Skeletal muscle cell (primary cell): ENCODE data around the gene TOMM20L.
"Not testable (repeated sequence)": the region's sequence is repeated elsewhere in the genome, so short reads cannot be mapped to it uniquely, and the experiment has no call there.

Source experiments
- DNase-seq: peaks from one replicate; pipeline ENCODE4 v3.0.0-alpha.2; 2010; ENCODE audit warnings: low read depth
- H3K4me3 ChIP-seq: 2 replicates; pipeline ENCODE4 v1.5.1; 2011; ENCODE audit warnings: low read depth, mild to moderate bottlenecking, control low read depth, low read length, moderate library complexity

The TOMM20L gene

DNA sequence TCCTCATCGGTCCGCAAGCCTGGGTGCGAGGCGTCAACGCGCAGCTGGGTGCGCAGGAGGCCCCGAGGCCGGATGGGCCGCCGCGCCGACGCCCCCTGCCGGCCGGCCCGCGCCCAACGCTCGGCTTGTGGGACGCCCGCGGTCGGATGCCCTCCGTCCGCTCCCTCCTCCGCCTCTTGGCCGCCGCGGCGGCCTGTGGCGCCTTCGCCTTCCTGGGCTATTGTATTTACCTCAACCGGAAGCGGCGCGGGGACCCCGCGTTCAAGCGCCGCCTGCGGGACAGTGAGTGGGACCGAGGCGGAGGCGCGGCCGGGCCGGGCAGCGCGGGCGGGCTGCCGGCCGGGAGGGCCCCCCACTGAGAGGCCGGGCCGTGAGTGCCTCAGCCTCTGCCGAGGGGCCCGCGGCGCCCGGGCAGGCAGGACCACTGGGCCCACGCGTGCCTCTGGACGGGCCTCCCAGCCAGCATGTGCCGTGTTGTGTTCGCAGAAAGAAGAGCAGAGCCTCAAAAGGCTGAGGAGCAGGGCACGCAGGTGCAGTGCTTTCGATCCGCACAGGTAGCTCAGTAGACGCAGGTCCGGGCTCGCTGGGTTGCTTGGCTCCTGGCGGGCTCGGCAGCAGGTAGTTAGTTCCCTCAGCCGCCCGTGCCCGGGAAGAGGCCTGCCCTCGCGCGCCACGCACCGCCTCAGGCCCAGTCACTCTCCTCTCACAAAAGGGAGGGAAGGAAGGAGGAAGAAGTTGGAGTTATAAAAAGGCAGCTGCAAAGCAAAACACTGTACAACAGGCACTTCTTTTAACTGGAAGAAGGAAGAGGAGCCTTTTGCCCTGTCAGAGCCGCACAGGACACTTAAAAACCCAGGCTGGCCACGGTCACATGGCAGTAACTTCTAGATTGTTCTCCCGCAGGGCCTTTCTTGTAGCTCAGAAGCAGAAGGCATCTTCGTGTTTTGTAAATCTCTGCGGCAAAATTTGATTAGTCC is at the start of gene TOMM20L:
Gene TOMM20L, plus strand, starts transcription at position 119 of the 977 bp plus-strand sequence. Its CDS starts 28 bp downstream, at position 147.
- H3K4me3 ChIP-seq = peak within 1 kb of the TSS; percentile 44
- DNase-seq = no peak

DNA sequence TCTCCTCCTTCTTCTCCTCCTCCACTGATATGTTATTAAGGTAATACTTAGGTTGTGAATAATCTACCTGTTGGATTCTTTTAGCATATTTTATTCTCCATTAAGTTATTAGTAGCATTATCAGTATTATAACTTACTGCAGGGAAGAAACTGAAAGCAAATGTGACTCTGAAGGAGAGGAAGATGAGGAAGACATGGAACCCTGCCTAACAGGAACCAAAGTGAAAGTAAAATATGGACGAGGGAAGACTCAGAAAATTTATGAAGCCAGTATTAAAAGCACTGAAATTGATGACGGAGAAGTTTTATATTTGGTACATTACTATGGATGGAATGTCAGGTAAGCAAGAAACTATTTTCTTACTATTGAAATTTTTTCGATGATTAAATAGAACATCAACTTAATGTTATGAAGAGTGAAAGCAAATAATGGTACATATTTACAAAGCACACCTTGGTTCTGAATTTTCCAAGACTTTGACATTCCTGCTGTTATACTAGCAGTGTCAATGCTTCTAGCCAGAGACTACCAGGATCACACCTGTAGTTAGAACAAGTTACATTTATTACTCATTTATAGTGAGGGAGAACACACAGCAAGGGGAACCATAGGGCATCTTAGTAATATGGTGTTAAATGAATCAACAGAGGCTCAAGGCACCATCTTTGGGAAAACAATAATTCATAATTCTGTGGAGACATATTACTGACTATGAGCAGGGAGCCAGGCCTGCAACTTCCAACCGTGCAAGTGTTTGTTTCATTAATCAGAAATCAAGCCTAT is 42.0 kb upstream of the TOMM20L start:
- no peak overlapping the region for H3K4me3 ChIP-seq
- DNase-seq = no peak

DNA sequence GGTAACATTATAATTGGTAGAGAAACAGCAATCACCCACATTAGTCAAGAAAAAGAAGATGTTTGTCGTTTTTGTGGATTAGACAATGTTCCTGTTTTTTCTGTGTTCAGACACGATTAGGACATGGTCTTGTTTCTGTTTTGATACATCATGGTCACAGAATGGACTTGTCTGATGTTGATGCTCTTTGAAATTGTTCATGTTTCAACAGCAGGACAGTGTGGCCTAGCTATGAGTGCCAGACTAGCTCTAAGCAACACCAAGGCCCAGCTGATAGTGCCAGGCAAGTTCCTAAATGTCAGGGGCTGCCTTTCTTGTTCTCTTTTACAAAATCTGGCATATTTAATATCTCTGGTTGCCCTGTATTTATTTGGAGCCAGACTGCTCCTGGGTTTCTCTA is 40.9 kb upstream of the TOMM20L start:
- no peak overlapping the region for H3K4me3 ChIP-seq
- no peak for DNase-seq

DNA sequence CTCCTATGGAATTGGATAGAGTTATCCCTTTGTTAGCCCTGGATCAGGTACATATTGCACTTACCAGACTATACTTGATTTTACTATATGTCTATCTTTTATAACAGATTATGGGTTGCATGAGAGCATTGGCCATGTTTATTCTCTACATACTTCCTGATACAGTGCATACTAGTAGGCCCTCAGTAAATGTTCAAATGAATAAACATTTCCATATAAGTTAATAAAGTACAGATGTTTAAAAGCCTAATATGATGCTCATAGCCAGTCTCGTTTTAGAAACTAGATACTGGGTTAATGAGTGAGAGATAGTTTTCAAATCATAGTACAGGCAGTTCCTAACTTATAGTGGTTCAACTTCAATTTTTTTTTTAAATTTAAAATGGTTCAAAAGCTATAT is 39.5 kb upstream of the TOMM20L start:
- DNase-seq = no peak
- H3K4me3 ChIP-seq = no peak overlapping the region

DNA sequence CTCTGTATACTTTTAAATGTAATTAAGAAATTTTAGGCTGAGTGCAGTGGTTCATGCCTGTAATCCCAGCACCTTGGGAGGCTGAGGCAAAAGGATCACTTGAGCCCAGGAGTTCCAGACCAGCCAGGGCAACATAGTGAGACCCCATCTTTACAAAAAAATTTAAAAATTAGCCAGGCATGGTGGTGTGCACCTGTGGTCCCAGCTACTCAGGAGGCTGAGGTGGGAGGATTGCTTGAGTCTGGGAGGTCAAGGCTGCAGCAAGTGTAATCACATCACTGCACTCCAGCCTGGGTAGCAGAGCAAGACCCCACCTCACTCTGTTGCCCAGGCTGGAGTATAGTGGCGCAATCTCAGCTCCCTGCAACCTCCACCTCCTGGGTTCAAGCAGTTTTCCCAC is 33.5 kb upstream of the TOMM20L start:
- not testable (repeated sequence) for DNase-seq, H3K4me3 ChIP-seq

DNA sequence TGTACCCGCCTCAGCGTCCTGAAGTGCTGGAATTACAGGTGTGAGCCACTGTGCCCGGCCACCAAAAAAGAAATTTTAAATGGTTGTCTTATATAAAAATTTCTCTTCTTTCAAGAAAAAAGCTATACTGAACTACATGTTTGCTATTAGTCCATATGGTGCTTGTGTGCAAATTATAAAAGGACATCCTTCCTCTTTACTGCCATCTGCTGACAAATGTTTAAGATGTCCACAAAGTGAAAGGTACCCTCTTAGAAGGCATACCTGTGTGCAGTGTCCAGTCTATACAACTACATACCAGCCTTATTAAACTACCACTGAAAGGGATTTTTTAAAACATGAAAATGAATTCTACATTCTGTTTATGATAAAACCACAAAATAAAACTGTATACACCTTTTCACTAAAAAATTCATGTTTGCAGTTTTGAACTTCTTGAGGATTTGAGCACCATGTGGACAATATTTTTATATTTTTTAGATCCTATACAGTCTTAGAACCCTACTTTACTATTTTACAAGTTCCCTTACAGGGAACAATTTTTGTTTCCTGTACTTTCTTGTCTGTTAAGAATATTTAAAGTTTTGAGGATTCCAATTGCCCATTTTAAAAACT is 32.8 kb upstream of the TOMM20L start:
- H3K4me3 ChIP-seq = no peak overlapping the region
- no peak for DNase-seq

DNA sequence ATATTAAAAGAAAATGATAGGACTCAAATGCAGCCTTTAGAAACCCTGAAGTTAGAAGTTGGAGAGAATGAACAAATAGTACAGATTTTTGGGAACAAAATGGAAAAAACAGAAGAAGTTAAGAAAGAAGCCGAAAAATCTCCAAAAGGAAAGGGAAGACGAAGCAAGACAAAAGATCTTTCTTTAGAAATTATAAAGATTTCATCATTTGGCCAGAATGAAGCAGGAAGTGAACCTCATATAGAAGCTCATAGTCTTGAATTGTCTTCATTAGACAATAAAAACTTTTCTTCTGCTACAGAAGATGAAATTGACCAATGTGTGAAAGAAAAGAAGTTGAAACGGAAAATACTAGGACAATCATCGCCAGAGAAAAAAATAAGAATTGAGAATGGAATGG is 31.4 kb upstream of the TOMM20L start:
- no peak for DNase-seq
- no peak overlapping the region for H3K4me3 ChIP-seq

DNA sequence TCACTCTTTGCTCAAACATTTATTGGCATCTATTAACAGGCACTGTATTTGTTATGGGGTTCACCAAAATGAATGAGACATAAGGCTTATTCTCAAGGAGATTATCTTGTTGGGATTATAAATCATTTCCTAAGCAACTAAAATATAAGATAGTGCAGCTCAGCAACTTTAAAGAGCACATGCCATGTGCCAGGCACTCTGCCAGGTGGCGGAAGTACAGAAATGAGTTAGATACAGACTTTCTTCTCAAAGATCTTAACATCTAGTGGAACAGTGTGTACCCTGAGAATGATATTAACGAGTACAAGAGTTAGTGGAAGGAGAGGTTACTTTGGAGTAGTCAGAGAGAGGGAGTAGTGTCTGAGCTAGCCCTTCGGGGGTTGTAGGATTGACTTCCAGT is 28.4 kb upstream of the TOMM20L start:
- no peak for DNase-seq
- H3K4me3 ChIP-seq = no peak overlapping the region

DNA sequence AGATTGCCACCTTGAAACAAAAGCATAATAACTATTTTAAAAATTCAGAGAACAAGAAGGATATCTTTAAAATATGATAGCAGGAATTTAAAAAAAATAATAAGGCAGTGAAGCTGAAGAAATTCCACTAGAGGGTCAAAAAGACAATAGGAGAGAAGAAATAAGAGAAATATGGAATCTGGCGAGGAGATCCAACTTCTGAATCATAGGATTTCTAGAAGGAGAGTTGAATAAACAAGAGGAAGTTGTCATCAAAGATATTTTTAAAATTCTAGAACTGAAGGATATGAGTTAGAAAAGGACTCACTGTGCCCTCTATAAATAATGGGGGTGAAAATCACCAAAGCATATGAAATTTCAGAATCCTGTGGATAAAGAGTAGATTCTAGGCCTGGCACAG is 26.8 kb upstream of the TOMM20L start:
- no peak overlapping the region for H3K4me3 ChIP-seq
- DNase-seq = no peak

DNA sequence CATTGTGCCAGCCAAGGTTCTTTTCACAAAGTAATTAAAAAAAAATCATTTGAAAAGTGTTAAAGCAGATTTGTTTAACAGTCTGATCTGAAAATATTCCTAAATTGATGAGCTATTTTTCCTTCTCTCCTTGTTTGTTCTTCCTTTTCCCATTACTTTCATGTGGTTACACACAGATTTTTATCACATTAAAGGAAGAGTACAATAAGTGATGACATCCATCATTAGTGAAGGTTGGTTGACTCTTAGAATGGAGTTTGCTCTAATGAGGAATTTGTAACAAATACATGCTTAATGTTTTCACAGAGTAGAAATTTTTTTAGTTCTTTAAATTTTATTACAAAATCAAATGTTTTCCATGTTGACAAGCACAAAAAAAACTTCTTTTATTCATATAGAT is 18.9 kb upstream of the TOMM20L start:
- no peak for DNase-seq
- no peak overlapping the region for H3K4me3 ChIP-seq

DNA sequence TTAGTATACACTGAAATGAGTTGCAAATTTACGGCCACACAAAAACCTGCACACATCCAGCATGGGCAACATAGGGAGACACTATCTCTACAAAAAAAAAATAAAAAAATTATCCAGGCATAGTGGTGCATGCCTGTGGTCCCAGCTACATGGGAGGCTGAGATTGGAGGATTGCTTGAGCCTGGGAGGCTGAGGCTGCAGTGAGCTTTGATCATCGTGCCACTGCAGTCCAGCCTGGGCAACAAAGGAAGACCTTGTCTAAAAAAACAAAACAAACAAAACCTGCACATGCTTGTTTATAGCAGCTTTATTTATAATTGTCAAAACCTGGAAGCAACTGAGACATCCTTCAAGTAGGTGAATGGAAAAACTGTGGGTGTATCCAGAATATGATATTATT is 4.9 kb upstream of the TOMM20L start:
- H3K4me3 ChIP-seq = no peak overlapping the region
- no peak for DNase-seq

DNA sequence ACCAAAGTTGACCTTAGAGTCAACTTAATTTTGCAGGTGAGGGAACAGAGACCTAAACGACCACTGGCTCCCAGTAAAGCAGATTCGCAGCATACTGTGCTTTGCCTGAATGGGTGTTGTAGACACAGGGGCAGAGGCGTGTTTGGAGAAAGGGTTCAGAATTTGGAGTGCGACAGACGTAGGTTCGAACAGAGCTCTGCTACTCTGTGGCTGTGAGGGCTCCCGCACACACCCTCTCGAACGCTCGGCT is 243 bp upstream of the TOMM20L start:
- H3K4me3 ChIP-seq = peak overlapping the region; percentile 44
- no peak for DNase-seq

DNA sequence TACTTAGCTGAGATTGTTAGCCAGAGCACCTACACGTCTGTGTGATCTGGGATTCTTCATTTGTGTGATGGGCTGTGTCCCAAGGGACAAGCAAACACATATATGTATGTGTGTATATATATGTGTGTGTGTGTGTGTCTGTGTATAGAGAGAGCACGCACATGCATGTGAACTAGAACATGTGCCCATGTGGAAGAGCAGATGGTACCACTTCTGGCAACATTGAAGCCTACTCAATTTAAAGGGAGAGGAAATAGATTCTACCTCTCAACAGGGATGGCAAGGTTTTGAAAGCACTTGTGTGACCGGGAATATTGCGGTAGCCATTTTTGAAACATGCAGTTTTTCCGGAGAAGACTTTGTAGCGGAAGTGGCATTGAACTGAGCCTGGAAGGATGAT is 1.4 kb downstream of the TOMM20L start:
- H3K4me3 ChIP-seq = no peak overlapping the region
- DNase-seq = no peak

DNA sequence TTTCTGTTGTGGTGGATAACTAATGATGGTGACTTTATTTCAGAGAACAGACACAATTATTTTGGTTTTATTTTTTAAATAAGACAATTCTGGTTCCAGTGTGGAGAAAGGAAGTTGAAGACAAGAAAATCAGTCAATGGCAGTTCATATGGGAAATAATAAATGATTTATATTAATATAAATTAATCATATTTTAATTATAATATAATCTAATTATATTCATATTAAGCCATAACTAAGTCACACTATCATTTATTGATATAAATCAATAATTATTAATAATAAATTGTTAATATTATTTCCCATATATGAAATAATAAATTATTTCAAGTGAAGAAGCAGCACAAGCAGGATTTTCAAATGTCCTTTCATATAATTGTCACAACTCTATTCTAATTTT is 2.8 kb downstream of the TOMM20L start:
- DNase-seq = no peak
- H3K4me3 ChIP-seq = no peak overlapping the region

DNA sequence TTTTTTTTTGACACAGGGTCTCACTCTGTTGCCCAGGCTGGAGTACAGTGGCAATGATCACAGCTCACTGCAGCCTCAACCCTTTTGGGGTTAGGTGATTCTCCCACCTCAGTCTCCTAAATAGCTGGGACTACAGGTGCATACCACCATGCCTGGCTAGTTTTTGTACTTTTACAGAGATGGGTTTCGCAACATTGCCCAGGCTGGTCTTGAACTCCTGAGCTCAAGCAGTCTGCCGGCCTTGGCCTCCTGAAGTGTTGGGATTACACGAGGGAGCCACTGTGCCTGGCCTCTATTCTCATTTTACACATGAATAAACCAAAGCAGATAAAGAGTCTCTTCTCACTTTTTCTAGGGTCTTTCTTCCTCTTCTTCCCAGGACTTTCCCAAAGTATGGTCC is 3.2 kb downstream of the TOMM20L start:
- H3K4me3 ChIP-seq = no peak overlapping the region
- no peak for DNase-seq

DNA sequence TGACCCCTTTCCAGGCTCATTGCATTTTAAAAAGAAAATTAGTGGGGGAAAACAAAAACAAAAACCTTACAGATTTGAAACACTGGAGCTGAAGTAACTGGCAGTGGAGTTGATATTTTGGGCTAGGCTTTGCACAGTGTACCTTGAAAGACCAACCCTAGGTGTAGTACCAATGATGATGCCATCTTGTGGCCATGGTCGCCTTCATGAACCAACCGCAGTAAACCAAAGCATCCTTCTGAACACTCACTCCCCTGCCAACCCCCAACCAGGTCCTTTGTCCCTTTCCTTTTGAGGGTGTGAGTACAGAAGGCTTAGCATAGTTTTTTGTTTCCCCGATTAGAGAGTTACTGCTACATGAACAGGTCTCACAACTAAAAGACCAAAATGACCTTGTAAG is 5.9 kb downstream of the TOMM20L start:
- no peak for DNase-seq
- H3K4me3 ChIP-seq = no peak overlapping the region

DNA sequence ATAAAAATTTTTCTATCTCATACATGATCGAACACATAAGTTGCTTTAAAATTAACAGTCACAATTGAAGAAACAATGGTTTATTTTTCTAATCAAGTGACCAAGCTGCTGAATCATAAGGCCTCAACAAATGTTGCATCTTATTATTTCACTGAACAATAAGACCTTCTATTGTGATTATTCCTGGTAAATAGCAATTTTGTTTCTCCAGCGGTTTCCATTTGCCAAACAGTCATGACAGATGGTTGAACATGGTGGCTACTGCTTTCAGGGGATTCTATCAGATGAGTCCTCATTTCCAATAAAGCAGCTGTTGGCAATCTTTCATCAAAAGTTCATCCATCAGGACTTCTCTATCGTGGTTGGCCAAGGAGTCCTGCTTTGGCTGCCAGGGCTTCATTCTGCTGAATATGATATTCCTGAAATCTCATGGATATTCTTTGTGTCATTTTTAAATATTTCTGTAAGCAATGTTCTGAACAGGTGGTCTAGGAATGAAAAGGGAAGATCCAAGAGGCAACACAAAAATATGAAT is 13.0 kb downstream of the TOMM20L start:
- H3K4me3 ChIP-seq = no peak overlapping the region
- no peak for DNase-seq

DNA sequence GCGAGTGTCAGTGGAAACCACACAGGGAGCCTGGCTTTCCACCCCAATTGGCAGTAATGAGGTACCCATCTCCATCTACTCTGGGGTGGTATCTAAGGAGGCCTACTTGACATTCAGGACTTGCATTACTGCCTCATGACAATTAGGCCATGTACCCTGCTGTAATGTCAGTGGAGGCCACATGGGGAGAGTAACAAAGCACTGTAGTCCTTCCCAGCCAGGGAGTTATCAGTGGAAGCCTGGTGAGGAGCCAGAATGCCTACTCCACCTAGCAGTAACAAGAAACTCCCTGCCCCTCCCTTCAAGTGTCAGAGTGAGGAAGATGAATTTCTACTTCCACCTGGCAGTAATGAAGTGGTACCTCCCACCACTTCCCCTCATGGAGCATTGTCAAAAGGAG is 19.1 kb downstream of the TOMM20L start:
- no peak for DNase-seq

DNA sequence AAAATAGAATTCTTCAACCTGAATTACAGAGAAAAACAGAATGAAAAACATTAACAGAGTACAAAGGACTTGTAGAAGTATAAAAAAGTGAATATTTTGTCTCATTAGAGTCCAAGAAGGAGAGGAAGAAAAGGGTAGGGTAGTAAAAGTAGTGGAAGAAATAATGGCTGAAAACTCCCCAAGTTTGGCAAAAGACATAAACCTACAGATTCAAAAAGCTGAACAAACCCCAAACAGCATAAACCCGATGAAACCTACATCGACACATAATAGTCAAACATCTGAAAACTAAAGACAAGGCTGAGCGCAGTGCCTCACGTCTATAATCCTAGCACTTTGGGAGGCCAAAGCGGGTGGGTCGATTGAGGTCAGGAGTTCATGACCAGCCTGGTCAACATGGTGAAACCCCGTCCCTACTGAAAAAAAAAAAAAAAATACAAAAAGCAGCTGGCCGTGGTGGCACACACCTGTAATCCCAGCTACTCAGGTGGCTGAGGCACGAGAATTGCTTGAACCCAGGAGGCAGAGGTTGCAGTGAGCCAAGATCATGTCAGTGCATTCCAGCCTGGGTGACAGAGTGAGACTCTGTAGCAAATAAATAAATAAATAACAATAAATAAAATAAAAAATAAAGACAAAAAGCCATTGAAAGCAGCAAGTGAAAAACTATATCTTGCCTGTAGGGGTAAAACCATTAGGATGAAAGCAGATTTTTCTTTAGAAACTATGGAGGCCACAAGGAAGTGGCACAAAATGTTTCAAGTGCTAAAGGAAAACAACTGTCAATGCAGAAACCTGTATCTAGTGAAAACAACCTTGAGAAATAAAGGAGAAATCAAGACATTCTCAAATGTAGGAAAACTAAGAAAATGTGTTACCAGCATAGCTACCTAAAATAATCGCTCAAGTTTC is 20.2 kb downstream of the TOMM20L start:
- H3K4me3 ChIP-seq = no peak overlapping the region
- DNase-seq = no peak

More for the DNA sequence above, 19.1 kb downstream of the TOMM20L start:
- H3K4me3 ChIP-seq = no peak overlapping the region
